Measurements from ENCODE around the gene MCM6. TPM values are rescaled to one million over a fixed set of nuclear protein-coding genes. Genes with fewer than 3 reads are reported as not detected.

The MCM6 gene
- total RNA-seq, 2 experiments from 2014 or later: 31.5 to 34.4 TPM

- peak; percentile 48 to 90 (median 70) for DNase-seq
- no peak for TF ChIP-seq CTCF (IDR thresholded peaks at IDR 0.05)
- peak; percentile 77 for ATAC-seq (ENCODE audit: poor library complexity)
- Mint-ChIP-seq H3K36me3 (ENCODE audit: low read depth) (peaks cover 36% of the 10 kb centered on the region), H3K4me1 (ENCODE audit: low read depth) (peaks cover 50% of the 10 kb centered on the region), H3K27ac (peak overlapping the region; percentile 99), H3K27me3 (no peaks in the 10 kb centered on the region), H3K4me3 (peak overlapping the region; percentile 97), H3K9me3 (no peaks in the 10 kb centered on the region)
- intact Hi-C loops (cut with DNase I, micrococcal nuclease): loop anchor here (1.0 to 10.0 kb wide), 6 partner anchors 112 to 955 kb away; partner anchors contain the start of genes DARS1 (in 1 of the 2), R3HDM1 (in 1 of the 2), RAB3GAP1 (in 1 of the 2) and UBXN4 (in 1 of the 2)
- no peaks in the 10 kb centered on the region for H3K27me3 ChIP-seq (ENCODE audit: control insufficient read depth in 1 of 2, insufficient read depth in 2 of 2, low read length in 2 of 2)
- POLR2A ChIA-PET: interaction anchor here (0.6 to 2.3 kb wide), 17 partner anchors 10 to 958 kb away, joined by 3 to 11 read pairs (median 4); partner anchors contain the start of genes DARS1, R3HDM1, UBXN4 and ZRANB3
- peaks cover 14% of the 10 kb centered on the region for H3K36me3 ChIP-seq (ENCODE audit: insufficient read depth, low read length)
- CTCF ChIA-PET: interaction anchor here (0.7 kb wide), 1 partner anchor 38 kb away, joined by 3 read pairs; no protein-coding TSS in a partner anchor
- peak overlapping the region; percentile 76 to 83 for H3K27ac ChIP-seq (ENCODE audit: low read depth in 1 of 2, low read length in 2 of 2)
- H3K4me3 ChIP-seq (ENCODE audit: low read length): peak overlapping the region; percentile 94
- no peaks in the 10 kb centered on the region for H3K9me3 ChIP-seq (ENCODE audit: control insufficient read depth in 1 of 2, insufficient read depth in 1 of 2, low read length in 2 of 2)
- peaks cover 19% of the 10 kb centered on the region for H3K4me1 ChIP-seq (ENCODE audit: insufficient read depth, low read length)
Measured at GRCh38 chr2:135875491-135876065, 665 bp downstream of the MCM6 start.

GRCh38 chr2:135874777-135875365 lies 1.4 kb downstream of the MCM6 start:
- Mint-ChIP-seq H3K4me1 (ENCODE audit: low read depth) (peaks cover 50% of the 10 kb centered on the region), H3K27ac (peak overlapping the region; percentile 99), H3K4me3 (peak overlapping the region; percentile 97), H3K36me3 (ENCODE audit: low read depth) (peaks cover 36% of the 10 kb centered on the region), H3K27me3 (no peaks in the 10 kb centered on the region), H3K9me3 (no peaks in the 10 kb centered on the region)
- Histone ChIP-seq H3K4me3 (ENCODE audit: low read length) (peak overlapping the region; percentile 94), H3K9me3 (ENCODE audit: control insufficient read depth in 1 of 2, insufficient read depth in 1 of 2, low read length in 2 of 2) (no peaks in the 10 kb centered on the region), H3K4me1 (ENCODE audit: insufficient read depth, low read length) (peaks cover 19% of the 10 kb centered on the region), H3K36me3 (ENCODE audit: insufficient read depth, low read length) (peaks cover 21% of the 10 kb centered on the region), H3K27ac (ENCODE audit: low read depth in 1 of 2, low read length in 2 of 2) (no peak overlapping the region), H3K27me3 (ENCODE audit: control insufficient read depth in 1 of 2, insufficient read depth in 2 of 2, low read length in 2 of 2) (no peaks in the 10 kb centered on the region)
- ChIA-PET POLR2A (interaction anchor here (0.6 to 2.3 kb wide), 9 partner anchors 9 to 822 kb away, joined by 3 to 11 read pairs (median 5); partner anchors contain the start of genes DARS1, R3HDM1 and ZRANB3), CTCF (interaction anchor here (0.7 kb wide), 1 partner anchor 39 kb away, joined by 3 read pairs; no protein-coding TSS in a partner anchor)
- ATAC-seq (ENCODE audit: poor library complexity) (no peak), DNase-seq (peak in 1 of 14 experiments; percentile 19)
- intact Hi-C loops (cut with DNase I, micrococcal nuclease): loop anchor here (2.0 to 10.0 kb wide), 5 partner anchors 112 to 954 kb away; partner anchors contain the start of genes UBXN4 (in 2 of the 2), DARS1 (in 1 of the 2), R3HDM1 (in 1 of the 2) and RAB3GAP1 (in 1 of the 2)
- TF ChIP-seq CTCF (IDR thresholded peaks at IDR 0.05): no peak

GRCh38 chr2:135870571-135870970 lies 5.7 kb downstream of the MCM6 start:
- Histone ChIP-seq H3K4me3 (ENCODE audit: low read length) (no peak overlapping the region), H3K9me3 (ENCODE audit: control insufficient read depth in 1 of 2, insufficient read depth in 1 of 2, low read length in 2 of 2) (no peaks in the 10 kb centered on the region), H3K27ac (ENCODE audit: low read depth in 1 of 2, low read length in 2 of 2) (no peak overlapping the region), H3K27me3 (ENCODE audit: control insufficient read depth in 1 of 2, insufficient read depth in 2 of 2, low read length in 2 of 2) (no peaks in the 10 kb centered on the region), H3K4me1 (ENCODE audit: insufficient read depth, low read length) (peaks cover 9% of the 10 kb centered on the region), H3K36me3 (ENCODE audit: insufficient read depth, low read length) (peaks cover 55% of the 10 kb centered on the region)
- Mint-ChIP-seq H3K4me3 (no peak overlapping the region), H3K9me3 (no peaks in the 10 kb centered on the region), H3K27ac (no peak overlapping the region), H3K4me1 (ENCODE audit: low read depth) (peaks cover 35% of the 10 kb centered on the region), H3K36me3 (ENCODE audit: low read depth) (peaks cover 64% of the 10 kb centered on the region), H3K27me3 (no peaks in the 10 kb centered on the region)
- ChIA-PET CTCF (no interaction called here), POLR2A (no interaction called here)
- no peak for TF ChIP-seq CTCF (IDR thresholded peaks at IDR 0.05)
- no peak for ATAC-seq (ENCODE audit: poor library complexity)
- no peak for DNase-seq
- intact Hi-C loops (cut with DNase I, micrococcal nuclease): loop anchor here in 1 of 2 experiments (5.0 to 10.0 kb wide), 2 partner anchors 128 to 816 kb away; partner anchors contain the start of genes RAB3GAP1 and UBXN4
